ENCODE results near the gene TPK1.

The TPK1 gene

GRCh38 chr7:144713850-144714249 lies 122.0 kb downstream of the TPK1 start:
- TF ChIP-seq CTCF (conservative IDR thresholded peaks at IDR 0.05; ENCODE audit: low read depth, low read length), result no peak
- H4K20me1 ChIP-seq (ENCODE audit: insufficient read depth), result no peaks in the 10 kb centered on the region
- no peak overlapping the region for H3K4me3 ChIP-seq (IDR thresholded peaks at IDR 0.05; ENCODE audit: insufficient read depth, low read depth, low read length)
- no peak overlapping the region for H3K27ac ChIP-seq
- no peak overlapping the region for H3K4me2 ChIP-seq
- H3K27me3 ChIP-seq (ENCODE audit: insufficient read depth, low read depth), result no peaks in the 10 kb centered on the region
- no peaks in the 10 kb centered on the region for H3K79me2 ChIP-seq (ENCODE audit: insufficient read depth, low read depth)
- H3K36me3 ChIP-seq (ENCODE audit: insufficient read depth), result no peaks in the 10 kb centered on the region
- H3K9ac ChIP-seq, result no peak overlapping the region
- H3K4me1 ChIP-seq (ENCODE audit: low read depth, poor library complexity, severe bottlenecking), result no peaks in the 10 kb centered on the region
- no peak overlapping the region for H2AFZ ChIP-seq (ENCODE audit: low read depth)

GRCh38 chr7:144710791-144711190 lies 125.1 kb downstream of the TPK1 start:
- Histone ChIP-seq H3K4me2 (no peak overlapping the region), H3K4me1 (ENCODE audit: low read depth, poor library complexity, severe bottlenecking) (no peaks in the 10 kb centered on the region), H4K20me1 (ENCODE audit: insufficient read depth) (no peaks in the 10 kb centered on the region), H3K4me3 (IDR thresholded peaks at IDR 0.05; ENCODE audit: insufficient read depth, low read depth, low read length) (no peak overlapping the region), H3K27ac (no peak overlapping the region), H2AFZ (ENCODE audit: low read depth) (no peak overlapping the region), H3K9ac (no peak overlapping the region), H3K79me2 (ENCODE audit: insufficient read depth, low read depth) (no peaks in the 10 kb centered on the region), H3K36me3 (ENCODE audit: insufficient read depth) (no peaks in the 10 kb centered on the region), H3K27me3 (ENCODE audit: insufficient read depth, low read depth) (no peaks in the 10 kb centered on the region)
- no peak for TF ChIP-seq CTCF (conservative IDR thresholded peaks at IDR 0.05; ENCODE audit: low read depth, low read length)

GRCh38 chr7:144709066-144709465 lies 126.8 kb downstream of the TPK1 start:
- Histone ChIP-seq H2AFZ (ENCODE audit: low read depth) (no peak overlapping the region), H3K4me3 (IDR thresholded peaks at IDR 0.05; ENCODE audit: insufficient read depth, low read depth, low read length) (no peak overlapping the region)

DNA sequence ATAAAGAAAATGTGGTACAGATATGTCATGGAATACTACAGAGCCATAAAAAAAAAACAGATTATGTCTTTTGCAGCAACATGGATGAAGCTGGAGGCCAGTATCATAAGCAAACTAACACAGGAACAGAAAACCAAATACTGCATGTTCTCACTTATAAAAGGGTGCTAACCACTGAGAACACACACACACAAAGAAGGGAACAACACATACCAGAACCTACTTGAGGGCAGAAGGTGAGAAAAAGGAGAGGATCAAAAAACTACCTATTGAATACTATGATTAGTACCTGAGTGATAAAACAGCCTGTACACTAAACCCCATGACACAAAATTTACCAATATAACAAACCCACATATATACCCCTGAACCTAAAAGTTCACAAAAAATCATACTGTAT lies 144.6 kb downstream of the TPK1 start:
- TF ChIP-seq CTCF (conservative IDR thresholded peaks at IDR 0.05; ENCODE audit: low read depth, low read length), result no peak
- Histone ChIP-seq H3K4me1 (ENCODE audit: low read depth, poor library complexity, severe bottlenecking) (no peaks in the 10 kb centered on the region), H3K4me3 (IDR thresholded peaks at IDR 0.05; ENCODE audit: insufficient read depth, low read depth, low read length) (no peak overlapping the region), H3K27ac (no peak overlapping the region), H2AFZ (ENCODE audit: low read depth) (no peak overlapping the region), H3K79me2 (ENCODE audit: insufficient read depth, low read depth) (no peaks in the 10 kb centered on the region), H3K36me3 (ENCODE audit: insufficient read depth) (no peaks in the 10 kb centered on the region), H4K20me1 (ENCODE audit: insufficient read depth) (no peaks in the 10 kb centered on the region), H3K4me2 (no peak overlapping the region), H3K27me3 (ENCODE audit: insufficient read depth, low read depth) (no peaks in the 10 kb centered on the region), H3K9ac (no peak overlapping the region)

More at GRCh38 chr7:144709066-144709465, 126.8 kb downstream of the TPK1 start:
- Histone ChIP-seq H3K4me1 (ENCODE audit: low read depth, poor library complexity, severe bottlenecking) (no peaks in the 10 kb centered on the region), H3K27me3 (ENCODE audit: insufficient read depth, low read depth) (no peaks in the 10 kb centered on the region), H3K36me3 (ENCODE audit: insufficient read depth) (no peaks in the 10 kb centered on the region), H4K20me1 (ENCODE audit: insufficient read depth) (no peaks in the 10 kb centered on the region), H3K9ac (no peak overlapping the region), H3K79me2 (ENCODE audit: insufficient read depth, low read depth) (no peaks in the 10 kb centered on the region), H3K4me2 (no peak overlapping the region), H3K27ac (no peak overlapping the region)
- TF ChIP-seq CTCF (conservative IDR thresholded peaks at IDR 0.05; ENCODE audit: low read depth, low read length), result no peak
